ENCODE measurements around the gene PBRM1. TPM values are rescaled to one million over a fixed set of nuclear protein-coding genes. Genes with fewer than 3 reads are reported as not detected.

The PBRM1 gene
- total RNA-seq, 4 donors from 2014 or later: 22.5 to 152 (median 56.6) TPM

GRCh38 chr3:52514576-52514975 lies 171.1 kb downstream of the PBRM1 start:
- Histone ChIP-seq H3K4me1 (no peaks in the 10 kb centered on the region), H3K27ac (no peak overlapping the region), H3K36me3 (no peaks in the 10 kb centered on the region), H3K9me3 (no peaks in the 10 kb centered on the region), H3K27me3 (no peaks in the 10 kb centered on the region), H3K4me3 (no peak overlapping the region)
- TF ChIP-seq POLR2A (IDR thresholded peaks at IDR 0.05) (no peak), CTCF (IDR thresholded peaks at IDR 0.05) (no peak)
- DNase-seq: no peak
- intact Hi-C loops (cut with DNase I; ENCODE audit: low total_unique reads): no loop called here

- Histone ChIP-seq H3K27ac (no peak overlapping the region), H3K36me3 (no peaks in the 10 kb centered on the region), H3K4me1 (no peaks in the 10 kb centered on the region), H3K4me3 (no peak overlapping the region), H3K27me3 (no peaks in the 10 kb centered on the region), H3K9me3 (no peaks in the 10 kb centered on the region)
- TF ChIP-seq CTCF (IDR thresholded peaks at IDR 0.05) (no peak), POLR2A (IDR thresholded peaks at IDR 0.05) (no peak)
- no peak for DNase-seq
- intact Hi-C loops (cut with DNase I; ENCODE audit: low total_unique reads): no loop called here
These were observed 172.4 kb downstream of the PBRM1 start for GRCh38 chr3:52513281-52513680.

GRCh38 chr3:52512727-52513126 lies 173.0 kb downstream of the PBRM1 start:
- TF ChIP-seq CTCF (IDR thresholded peaks at IDR 0.05) (no peak), POLR2A (IDR thresholded peaks at IDR 0.05) (no peak)
- intact Hi-C loops (cut with DNase I; ENCODE audit: low total_unique reads): no loop called here

GRCh38 chr3:52512105-52512504 lies 173.6 kb downstream of the PBRM1 start:
- H3K27me3 ChIP-seq: no peaks in the 10 kb centered on the region
- H3K27ac ChIP-seq: no peak overlapping the region
- TF ChIP-seq POLR2A (IDR thresholded peaks at IDR 0.05): no peak
- TF ChIP-seq CTCF (IDR thresholded peaks at IDR 0.05): no peak
- no peaks in the 10 kb centered on the region for H3K9me3 ChIP-seq
- intact Hi-C loops (cut with DNase I; ENCODE audit: low total_unique reads): no loop called here
- H3K4me1 ChIP-seq: no peaks in the 10 kb centered on the region
- no peaks in the 10 kb centered on the region for H3K36me3 ChIP-seq
- H3K4me3 ChIP-seq: no peak overlapping the region
- no peak for DNase-seq

More at GRCh38 chr3:52512727-52513126, 173.0 kb downstream of the PBRM1 start:
- no peak for DNase-seq
- no peaks in the 10 kb centered on the region for H3K36me3 ChIP-seq
- no peak overlapping the region for H3K4me3 ChIP-seq
- H3K9me3 ChIP-seq: no peaks in the 10 kb centered on the region
- no peaks in the 10 kb centered on the region for H3K27me3 ChIP-seq
- H3K27ac ChIP-seq: no peak overlapping the region
- H3K4me1 ChIP-seq: no peaks in the 10 kb centered on the region

GRCh38 chr3:52511509-52511908 lies 174.2 kb downstream of the PBRM1 start:
- no peak for DNase-seq
- H3K4me3 ChIP-seq: no peak overlapping the region
- no peaks in the 10 kb centered on the region for H3K9me3 ChIP-seq
- no peaks in the 10 kb centered on the region for H3K27me3 ChIP-seq
- intact Hi-C loops (cut with DNase I; ENCODE audit: low total_unique reads): no loop called here
- H3K36me3 ChIP-seq: no peaks in the 10 kb centered on the region
- H3K4me1 ChIP-seq: no peaks in the 10 kb centered on the region
- TF ChIP-seq POLR2A (IDR thresholded peaks at IDR 0.05): no peak
- TF ChIP-seq CTCF (IDR thresholded peaks at IDR 0.05): no peak
- H3K27ac ChIP-seq: no peak overlapping the region
